RKO (cell line): ENCODE data around the gene GPR87.
A peak's percentile ranks its signal among the peaks of the same experiment; 100 is the strongest.

ENCODE experiments used
- DNase-seq: peaks from one replicate; pipeline ENCODE4 v3.0.0-alpha.2; 2016; ENCODE audit warnings: low spot score

Gene GPR87

GRCh38 chr3:151282921-151283320, 33.7 kb downstream of the GPR87 start:
- DNase-seq = peak; percentile 71

GRCh38 chr3:151281671-151282324, 34.8 kb downstream of the GPR87 start:
- DNase-seq = no peak

- no peak for DNase-seq
These were observed 38.4 kb downstream of the GPR87 start, which contains the start of gene P2RY14 for GRCh38 chr3:151278230-151278629. Gene P2RY14 (minus strand): TSS chr3:151278542. CDS start chr3:151214316, 64,226 bp downstream.

GRCh38 chr3:151276687-151277042, 40.0 kb downstream of the GPR87 start:
- DNase-seq = no peak

GRCh38 chr3:151276038-151276686, 40.5 kb downstream of the GPR87 start:
- DNase-seq = no peak

GRCh38 chr3:151275091-151275490, 41.5 kb downstream of the GPR87 start:
- no peak for DNase-seq

- DNase-seq = no peak
These were observed 47.0 kb downstream of the GPR87 start for GRCh38 chr3:151269631-151270030.

GRCh38 chr3:151268267-151269235, 48.1 kb downstream of the GPR87 start:
- no peak for DNase-seq

- DNase-seq = no peak
These were observed 49.6 kb downstream of the GPR87 start for GRCh38 chr3:151267066-151267465.

GRCh38 chr3:151265866-151266265, 50.8 kb downstream of the GPR87 start:
- no peak for DNase-seq

- no peak for DNase-seq
These were observed 51.5 kb downstream of the GPR87 start for GRCh38 chr3:151265166-151265565.

GRCh38 chr3:151264605-151265004, 52.0 kb downstream of the GPR87 start:
- no peak for DNase-seq

- DNase-seq = no peak
These were observed 53.6 kb downstream of the GPR87 start for GRCh38 chr3:151262871-151263525.

GRCh38 chr3:151259664-151260063, 57.0 kb downstream of the GPR87 start:
- no peak for DNase-seq

- no peak for DNase-seq
These were observed 59.9 kb downstream of the GPR87 start for GRCh38 chr3:151256749-151257148.

GRCh38 chr3:151248772-151249337, 67.8 kb downstream of the GPR87 start:
- DNase-seq = no peak
